BJ (cell line): ENCODE data around the gene PRR14L. TPM values are rescaled to one million over a fixed set of nuclear protein-coding genes. Genes with fewer than 3 reads are reported as not detected.

ENCODE experiments used
- CTCF ChIA-PET: fragments of 350-600 bp; formaldehyde crosslinking; extraction: SDS; loops from one replicate; lab custom pipeline; 2021; ENCODE audit warnings: antibody characterized with exemption, inconsistent platforms; lab: Yijun Ruan, JAX
- POLR2A ChIA-PET: fragments of 300-600 bp; sonication (Branson Sonifier 250); formaldehyde crosslinking; extraction: SDS; loops from one replicate; lab custom pipeline; 2021; ENCODE audit warnings: antibody characterized with exemption; lab: Charles Lee
- DNase-seq: peaks from one replicate; pipeline ENCODE4 v3.0.0-alpha.2; 2011; ENCODE audit warnings: low read depth
- H3K27me3 ChIP-seq: 2 replicates; pipeline ENCODE4 v1.6.0; 2011; ENCODE audit warnings: low read length; ENCODE audit not compliant: control insufficient read depth, insufficient read depth
- H3K36me3 ChIP-seq: 2 replicates; pipeline ENCODE4 v1.5.1; 2011; ENCODE audit warnings: low read length; ENCODE audit not compliant: control insufficient read depth, insufficient read depth
- H3K4me3 ChIP-seq: 2 replicates; pipeline ENCODE4 v1.5.1; 2011; ENCODE audit warnings: low read depth, mild to moderate bottlenecking, control low read depth, low read length
- polyA plus RNA-seq: library from polyadenylated mRNA; depleted of rRNA; stranded (reverse); fragments of >200 nt; gene quantifications from 2 replicates; pipeline ENCODE4 v1.2.3, GENCODE V29; 2011
- TF ChIP-seq, protein P1 (sequence below): IDR thresholded peaks from 2 replicates; pipeline ENCODE4 v1.5.1; 2011; ENCODE audit warnings: low read depth, mild to moderate bottlenecking, control low read depth, inconsistent platforms, low read length, moderate library complexity; ENCODE audit not compliant: insufficient read depth

PRR14L gene
- polyA plus RNA-seq, 1 experiment, result 8.0 TPM

DNA sequence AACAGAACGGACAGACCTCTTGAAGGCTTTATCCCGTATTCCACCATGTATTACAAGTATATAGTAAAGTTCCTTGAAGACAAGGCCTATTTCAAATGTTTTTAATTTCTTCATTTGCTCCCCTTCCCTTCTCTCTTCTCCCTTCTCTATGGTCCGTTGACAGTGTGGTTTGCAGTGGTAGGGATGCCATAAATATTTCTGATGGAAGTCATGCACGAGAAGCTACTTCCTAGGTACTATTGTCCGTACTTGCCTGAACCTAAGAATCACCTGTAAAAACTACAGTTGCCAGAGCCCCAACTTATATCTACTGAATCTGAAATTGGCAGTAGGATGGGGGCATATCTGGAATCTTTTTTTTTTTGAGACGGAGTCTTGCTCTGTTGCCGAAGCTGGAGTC is 90.7 kb downstream of the PRR14L start:
- Histone ChIP-seq H3K36me3 (no peaks in the 10 kb centered on the region), H3K4me3 (no peak overlapping the region), H3K27me3 (no peaks in the 10 kb centered on the region)
- ChIA-PET POLR2A (no interaction called here), CTCF (interaction anchor here (0.8 kb wide), 1 partner anchor 14 kb away, joined by 3 read pairs; no protein-coding TSS in a partner anchor)
- DNase-seq, result no peak
- TF ChIP-seq, protein P1, sequence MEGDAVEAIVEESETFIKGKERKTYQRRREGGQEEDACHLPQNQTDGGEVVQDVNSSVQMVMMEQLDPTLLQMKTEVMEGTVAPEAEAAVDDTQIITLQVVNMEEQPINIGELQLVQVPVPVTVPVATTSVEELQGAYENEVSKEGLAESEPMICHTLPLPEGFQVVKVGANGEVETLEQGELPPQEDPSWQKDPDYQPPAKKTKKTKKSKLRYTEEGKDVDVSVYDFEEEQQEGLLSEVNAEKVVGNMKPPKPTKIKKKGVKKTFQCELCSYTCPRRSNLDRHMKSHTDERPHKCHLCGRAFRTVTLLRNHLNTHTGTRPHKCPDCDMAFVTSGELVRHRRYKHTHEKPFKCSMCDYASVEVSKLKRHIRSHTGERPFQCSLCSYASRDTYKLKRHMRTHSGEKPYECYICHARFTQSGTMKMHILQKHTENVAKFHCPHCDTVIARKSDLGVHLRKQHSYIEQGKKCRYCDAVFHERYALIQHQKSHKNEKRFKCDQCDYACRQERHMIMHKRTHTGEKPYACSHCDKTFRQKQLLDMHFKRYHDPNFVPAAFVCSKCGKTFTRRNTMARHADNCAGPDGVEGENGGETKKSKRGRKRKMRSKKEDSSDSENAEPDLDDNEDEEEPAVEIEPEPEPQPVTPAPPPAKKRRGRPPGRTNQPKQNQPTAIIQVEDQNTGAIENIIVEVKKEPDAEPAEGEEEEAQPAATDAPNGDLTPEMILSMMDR, result no peak

- Histone ChIP-seq H3K4me3 (no peak overlapping the region), H3K27me3 (no peaks in the 10 kb centered on the region), H3K36me3 (no peaks in the 10 kb centered on the region)
- ChIA-PET POLR2A (no interaction called here), CTCF (interaction anchor here (1.4 kb wide), 2 partner anchors 11 to 98 kb away, joined by 4 read pairs; no protein-coding TSS in a partner anchor)
- no peak for DNase-seq
- TF ChIP-seq, protein P1, result no peak
Observed at GRCh38 chr22:31654408-31654807, 95.5 kb downstream of the PRR14L start.

DNA sequence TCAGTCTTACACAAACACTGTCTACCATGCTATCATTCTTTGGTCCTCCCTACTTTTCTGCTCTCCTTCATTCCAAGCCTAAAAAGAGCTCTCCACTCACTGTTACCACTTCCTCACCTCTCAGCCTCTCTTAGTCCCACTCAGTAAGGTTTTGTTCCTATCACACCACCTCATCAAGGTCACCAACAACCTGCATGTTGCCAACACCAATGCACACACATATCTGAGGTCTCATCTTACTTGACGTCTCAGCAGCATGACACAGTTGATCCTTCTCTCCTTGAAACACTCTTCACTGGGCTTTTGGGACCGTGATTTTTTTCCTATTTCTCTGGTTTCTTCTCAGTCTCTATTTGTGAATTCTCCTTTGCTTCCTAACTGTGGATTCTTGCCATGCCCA is 96.0 kb downstream of the PRR14L start:
- Histone ChIP-seq H3K36me3 (no peaks in the 10 kb centered on the region), H3K4me3 (no peak overlapping the region), H3K27me3 (no peaks in the 10 kb centered on the region)
- TF ChIP-seq, protein P1, result no peak
- ChIA-PET POLR2A (no interaction called here), CTCF (interaction anchor here (1.4 kb wide), 2 partner anchors 12 to 97 kb away, joined by 4 read pairs; no protein-coding TSS in a partner anchor)
- DNase-seq, result no peak

DNA sequence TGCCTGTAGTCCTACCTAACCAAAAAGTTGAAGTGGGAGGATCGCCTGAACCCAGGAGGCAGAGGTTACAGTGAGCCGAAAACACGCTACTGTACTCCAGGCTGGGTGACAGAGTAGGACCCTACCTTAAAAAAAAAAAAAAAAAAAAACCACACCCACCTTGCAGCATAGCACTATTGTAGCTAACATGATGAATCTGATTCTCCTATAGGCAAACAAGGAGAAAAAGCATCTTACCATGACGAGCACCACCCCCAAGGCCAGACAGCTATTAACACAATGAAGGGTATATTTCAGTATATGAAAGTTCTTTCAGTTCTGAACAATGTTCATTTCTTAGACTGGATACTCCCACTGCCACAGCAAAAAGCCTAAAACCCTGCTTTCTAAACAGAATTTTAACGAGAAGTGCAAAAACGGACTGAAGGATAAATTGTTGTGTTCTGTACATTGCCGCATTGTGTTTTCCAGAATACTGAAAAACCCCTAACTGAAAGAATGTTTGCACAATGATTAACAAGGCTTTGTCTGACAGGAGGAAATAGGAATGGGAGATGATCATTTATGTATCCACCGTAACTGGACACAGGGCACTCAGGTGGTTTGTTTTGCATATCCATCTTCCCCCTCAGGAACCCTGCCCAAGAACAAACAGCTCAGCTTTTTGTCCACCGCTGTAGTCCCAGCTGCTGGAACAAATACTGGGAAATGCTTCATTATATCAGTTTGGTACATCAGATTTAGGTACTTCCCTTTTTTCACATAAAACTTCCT is 96.8 kb downstream of the PRR14L start:
- TF ChIP-seq, protein P1, result no peak
- DNase-seq, result no peak
- H3K4me3 ChIP-seq, result no peak overlapping the region
- no peaks in the 10 kb centered on the region for H3K27me3 ChIP-seq
- CTCF ChIA-PET, result interaction anchor here (1.4 kb wide), 1 partner anchor 97 kb away, joined by 4 read pairs; no protein-coding TSS in a partner anchor
- POLR2A ChIA-PET, result no interaction called here
- H3K36me3 ChIP-seq, result no peaks in the 10 kb centered on the region

DNA sequence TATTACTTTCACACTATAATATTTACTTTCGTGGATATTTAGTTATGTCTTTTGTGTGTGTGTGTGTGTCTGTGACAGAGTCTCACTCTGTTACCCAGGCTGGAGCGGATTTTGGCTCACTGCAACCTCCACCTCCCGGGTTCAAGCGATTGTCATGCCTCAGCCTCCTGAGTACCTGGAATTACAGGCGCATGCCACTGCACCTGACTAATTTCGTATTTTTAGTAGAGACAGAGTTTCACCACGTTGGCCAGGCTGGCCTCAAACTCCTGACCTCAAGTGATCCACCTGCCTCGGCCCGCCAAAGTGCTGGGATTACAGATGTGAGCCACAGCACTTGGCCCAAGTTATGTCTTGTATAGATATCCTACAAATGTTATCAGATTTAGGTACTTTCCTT is 97.8 kb downstream of the PRR14L start:
- Histone ChIP-seq H3K27me3 (no peaks in the 10 kb centered on the region), H3K4me3 (no peak overlapping the region), H3K36me3 (no peaks in the 10 kb centered on the region; the same call in 1 of the 2 replicates)
- TF ChIP-seq, protein P1, result no peak
- CTCF ChIA-PET, result no interaction called here
- DNase-seq, result no peak
- POLR2A ChIA-PET, result no interaction called here
